Measurements from ENCODE around the gene SEC24B.

SEC24B gene

DNA sequence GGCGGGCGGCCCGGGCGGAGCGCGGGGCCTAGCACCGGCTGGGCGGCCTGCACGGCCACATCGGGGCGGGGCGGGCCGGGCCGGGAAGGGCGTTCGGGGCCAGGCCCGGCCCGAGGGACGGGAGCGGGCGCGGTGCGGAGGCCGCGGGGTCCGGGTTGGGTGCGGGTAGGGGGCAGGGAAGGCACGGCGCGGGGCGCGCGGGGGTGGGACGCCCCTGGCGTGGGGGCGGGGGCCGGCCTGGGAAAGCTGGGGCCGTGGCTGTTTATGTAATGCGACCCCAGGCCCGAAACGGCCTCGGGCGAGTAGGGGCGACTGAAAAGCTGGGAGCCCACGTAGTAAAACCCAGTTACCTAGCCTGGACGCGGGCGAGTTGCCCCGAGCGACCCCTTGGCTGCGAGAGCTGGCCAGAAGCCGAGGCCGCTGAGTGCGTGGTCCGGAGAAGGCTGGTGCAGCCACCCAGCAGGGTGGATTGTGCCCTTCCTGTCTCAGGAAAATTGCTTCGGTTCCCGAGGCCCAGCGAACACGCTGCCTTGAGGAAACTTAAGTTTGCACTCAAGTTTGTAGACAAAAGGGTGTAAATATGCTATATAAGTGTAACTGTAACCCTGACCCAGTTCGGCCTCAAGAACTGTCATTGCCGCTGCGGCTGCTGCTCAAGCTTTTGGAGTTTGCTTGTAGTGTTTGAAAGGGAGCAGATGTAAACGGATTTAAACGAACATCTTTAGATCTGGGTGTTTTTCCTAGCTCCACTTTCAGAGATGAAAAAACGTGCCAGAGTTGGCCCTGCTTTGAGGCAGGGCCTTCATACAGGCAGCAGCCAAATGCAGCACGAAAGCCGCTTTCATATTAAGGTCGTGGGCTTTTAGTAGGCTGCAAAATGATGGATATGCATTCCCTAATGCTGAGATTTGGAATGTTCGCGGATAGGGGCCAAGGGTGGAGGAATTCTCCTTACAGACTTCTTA, 674 bp downstream of the SEC24B start:
- DNase-seq: peak; percentile 42
- H3K36me3 ChIP-seq: no peaks in the 10 kb centered on the region
- no peaks in the 10 kb centered on the region; the same call in 1 of the 2 replicates for H3K4me1 ChIP-seq
- H3K27me3 ChIP-seq: no peaks in the 10 kb centered on the region
- H3K4me3 ChIP-seq (ENCODE audit: low read depth, low read length): peak overlapping the region; percentile 89
- TF ChIP-seq CTCF (IDR thresholded peaks at IDR 0.05; ENCODE audit: low read depth, low read length): no peak
- H3K9me3 ChIP-seq: no peaks in the 10 kb centered on the region

- Histone ChIP-seq H3K4me1 (no peaks in the 10 kb centered on the region; the same call in 1 of the 2 replicates), H3K36me3 (no peaks in the 10 kb centered on the region), H3K27me3 (no peaks in the 10 kb centered on the region), H3K4me3 (ENCODE audit: low read depth, low read length) (peak overlapping the region; percentile 89), H3K9me3 (no peaks in the 10 kb centered on the region)
- DNase-seq: no peak
- no peak for TF ChIP-seq CTCF (IDR thresholded peaks at IDR 0.05; ENCODE audit: low read depth, low read length)
These were observed 2.0 kb downstream of the SEC24B start for GRCh38 chr4:109435635-109436034.

DNA sequence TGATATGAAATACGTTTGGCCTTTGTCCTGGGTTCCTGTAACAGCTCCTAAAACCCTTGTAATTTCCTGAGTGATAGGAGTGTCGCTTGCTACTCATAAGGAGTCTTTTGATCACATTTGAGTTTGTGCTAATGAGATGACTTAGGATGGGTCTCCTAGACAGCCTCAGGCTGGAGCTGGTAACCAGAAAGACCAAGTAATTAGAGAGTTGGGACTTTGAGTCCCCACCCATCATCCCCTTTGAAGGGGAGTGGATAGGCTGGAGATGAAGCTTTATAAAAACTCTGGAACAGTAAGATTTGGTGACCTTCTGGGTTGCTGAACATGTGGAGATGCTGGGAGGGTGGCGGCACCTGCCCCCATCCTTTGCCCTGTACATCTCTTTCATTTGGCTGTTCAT, 2.9 kb downstream of the SEC24B start:
- Histone ChIP-seq H3K9me3 (no peaks in the 10 kb centered on the region), H3K27me3 (no peaks in the 10 kb centered on the region)

GRCh38 chr4:109440948-109441347, 7.3 kb downstream of the SEC24B start:
- Histone ChIP-seq H3K4me1 (no peaks in the 10 kb centered on the region; the same call in 1 of the 2 replicates), H3K4me3 (ENCODE audit: low read depth, low read length) (no peak overlapping the region), H3K9me3 (no peaks in the 10 kb centered on the region), H3K27me3 (no peaks in the 10 kb centered on the region), H3K36me3 (peaks cover 1% of the 10 kb centered on the region; the same call in 1 of the 2 replicates)
- no peak for TF ChIP-seq CTCF (IDR thresholded peaks at IDR 0.05; ENCODE audit: low read depth, low read length)
- no peak for DNase-seq

More for the DNA sequence above, 2.9 kb downstream of the SEC24B start:
- no peaks in the 10 kb centered on the region for H3K36me3 ChIP-seq
- H3K4me3 ChIP-seq (ENCODE audit: low read depth, low read length): no peak overlapping the region
- H3K4me1 ChIP-seq: no peaks in the 10 kb centered on the region; the same call in 1 of the 2 replicates
- DNase-seq: no peak
- no peak for TF ChIP-seq CTCF (IDR thresholded peaks at IDR 0.05; ENCODE audit: low read depth, low read length)

DNA sequence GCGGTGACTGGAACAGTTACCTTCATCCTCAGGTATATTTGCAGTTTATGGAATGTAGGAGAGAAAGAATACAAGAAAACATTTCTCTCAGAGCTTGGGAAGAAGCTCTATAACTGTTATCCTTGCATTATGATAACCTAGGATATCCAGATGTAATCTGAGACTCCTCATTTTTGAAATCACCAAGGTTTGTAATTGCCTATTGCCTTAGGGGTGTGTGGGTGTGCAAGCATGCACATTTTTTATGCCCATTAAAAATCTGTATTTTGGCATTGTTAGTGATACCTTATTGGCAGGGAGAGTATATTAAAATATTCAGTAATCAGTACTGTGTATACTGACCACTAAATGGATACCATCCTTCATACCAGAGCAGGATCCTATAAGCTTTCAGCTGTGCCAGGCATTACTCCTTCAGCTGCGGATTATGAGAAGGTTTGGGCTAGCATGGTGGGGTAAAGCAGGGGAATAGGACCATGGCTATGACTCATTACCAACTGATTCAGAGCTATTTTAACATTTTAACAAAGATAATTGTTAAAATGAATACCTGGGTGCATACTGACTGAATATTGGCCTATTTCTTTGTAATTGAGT, 8.3 kb downstream of the SEC24B start:
- Histone ChIP-seq H3K9me3 (no peaks in the 10 kb centered on the region), H3K27me3 (no peaks in the 10 kb centered on the region), H3K36me3 (peaks cover 7% of the 10 kb centered on the region; the same call in 1 of the 2 replicates), H3K4me3 (ENCODE audit: low read depth, low read length) (no peak overlapping the region), H3K4me1 (no peaks in the 10 kb centered on the region)
- no peak for DNase-seq
- TF ChIP-seq CTCF (IDR thresholded peaks at IDR 0.05; ENCODE audit: low read depth, low read length): no peak
